GM18499 (cell line): ENCODE data around the gene LRRC42.
"Not testable (repeated sequence)": the region's sequence is repeated elsewhere in the genome, so short reads cannot be mapped to it uniquely, and the experiment has no call there.

Source experiments
- ATAC-seq: cut with Tn5 transposase; IDR thresholded peaks from one replicate; pipeline ENCODE4 v1.9.1; 2021; ENCODE audit warnings: moderate number of reproducible peaks; ENCODE audit not compliant: insufficient read depth, unreplicated experiment

LRRC42 gene

DNA sequence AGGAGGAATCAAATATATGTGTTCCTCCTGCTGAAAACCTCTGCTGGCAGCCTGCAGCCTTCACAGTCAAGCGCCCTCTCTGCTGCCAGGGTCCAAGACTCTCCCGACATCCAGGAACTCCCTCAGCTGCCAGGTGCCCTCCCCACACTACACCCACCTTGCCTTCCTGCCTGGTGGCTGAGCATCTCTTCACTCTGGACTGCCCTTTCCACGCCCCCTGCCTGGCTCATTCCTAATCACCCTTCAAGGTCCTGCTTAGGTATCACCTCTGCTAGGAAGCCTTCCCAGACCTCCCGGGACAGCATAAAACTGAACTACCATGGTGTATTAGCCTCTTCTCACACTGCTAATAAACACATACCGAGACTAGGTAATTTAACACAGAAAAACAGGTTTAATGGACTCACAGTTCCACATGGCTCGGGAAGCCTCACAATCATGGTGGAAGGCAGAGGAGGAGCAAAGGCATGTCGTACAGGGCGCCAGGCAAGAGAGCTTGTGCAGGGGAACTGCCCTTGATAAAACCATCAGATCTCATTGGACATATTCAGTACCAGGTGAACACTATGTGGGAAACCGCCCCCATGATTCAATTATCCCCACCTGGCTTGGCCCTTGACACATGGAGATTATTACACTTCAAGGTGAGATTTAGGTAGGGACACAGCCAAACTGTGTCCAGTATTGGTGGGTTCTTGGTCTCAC is 56.5 kb downstream of the LRRC42 start:
- ATAC-seq = no peak

DNA sequence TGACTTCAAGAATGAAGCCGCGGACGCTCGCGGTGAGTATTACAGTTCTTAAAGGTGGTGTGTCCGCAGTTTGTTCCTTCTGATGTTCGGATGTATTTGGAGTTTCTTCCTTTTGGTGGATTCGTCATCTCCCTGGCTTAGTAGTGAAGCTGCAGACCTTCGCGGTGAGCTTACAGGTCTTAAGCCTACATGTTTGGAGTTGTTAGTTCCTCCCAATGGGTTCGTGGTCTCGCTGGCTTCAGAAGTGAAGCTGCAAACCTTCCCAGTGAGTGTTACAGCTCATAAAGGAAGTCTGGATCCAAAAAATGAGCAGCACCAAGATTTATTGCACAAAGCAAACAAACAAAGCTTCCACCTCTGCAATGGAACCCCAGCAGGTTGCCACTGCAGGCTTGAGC is 57.1 kb downstream of the LRRC42 start:
- no peak for ATAC-seq

DNA sequence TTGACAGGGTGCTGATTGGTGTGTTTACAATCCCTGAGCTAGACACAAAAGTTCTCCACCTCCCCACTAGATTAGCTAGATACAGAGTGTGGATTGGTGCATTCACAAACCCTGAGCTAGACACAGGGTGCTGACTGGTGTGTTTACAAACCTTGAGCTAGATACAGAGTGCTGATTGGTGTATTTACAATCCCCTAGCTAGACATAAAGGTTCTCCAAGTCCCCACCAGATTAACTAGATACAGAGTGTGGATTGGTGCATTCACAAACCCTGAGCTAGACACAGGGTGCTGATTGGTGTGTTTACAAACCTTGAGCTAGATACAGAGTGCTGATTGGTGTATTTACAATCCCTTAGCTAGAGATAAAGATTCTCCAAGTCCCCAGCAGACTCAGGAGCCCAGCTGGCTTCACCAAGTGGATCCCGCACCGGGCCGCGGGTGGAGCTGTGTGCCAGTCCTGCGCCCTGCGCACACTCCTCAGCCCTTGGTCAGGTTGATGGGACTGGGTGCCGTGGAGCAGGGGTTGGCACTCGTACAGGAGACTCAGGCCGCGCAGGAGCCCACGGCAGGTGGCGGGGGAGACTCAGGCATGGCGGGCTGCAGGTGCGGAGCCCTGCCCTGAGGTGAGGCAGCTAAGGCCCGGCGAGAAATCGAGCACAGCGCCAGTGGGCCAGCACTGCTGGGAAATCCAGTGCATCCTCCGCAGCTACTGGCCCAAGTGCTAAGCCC is 57.8 kb downstream of the LRRC42 start:
- ATAC-seq = not testable (repeated sequence)

DNA sequence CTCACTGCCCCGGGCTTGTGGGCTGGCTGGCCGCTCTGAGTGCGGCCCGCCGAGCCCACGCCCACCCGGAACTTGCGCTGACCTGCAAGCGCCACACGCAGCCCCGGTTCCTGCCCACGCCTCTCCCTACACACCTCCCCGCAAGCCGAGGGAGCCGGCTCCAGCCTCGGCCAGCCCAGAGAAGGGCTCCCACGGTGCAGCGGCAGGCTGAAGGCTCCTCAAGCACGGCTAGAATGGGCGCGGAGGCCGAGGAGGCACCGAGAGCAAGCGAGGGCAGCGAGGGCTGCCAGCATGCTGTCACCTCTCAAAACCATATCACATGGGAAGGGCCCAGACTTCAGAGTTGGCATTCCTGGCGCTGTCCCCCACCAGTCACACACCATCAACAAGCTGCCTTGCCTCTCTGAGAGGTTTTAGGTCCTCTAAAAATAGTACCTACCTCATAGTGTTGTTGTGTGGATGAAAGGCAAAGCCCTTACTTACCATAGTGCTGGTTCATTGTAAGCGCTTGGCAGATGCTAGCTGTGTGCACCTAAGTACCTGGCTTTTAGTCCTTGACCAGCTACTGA is 58.4 kb downstream of the LRRC42 start:
- ATAC-seq = no peak

DNA sequence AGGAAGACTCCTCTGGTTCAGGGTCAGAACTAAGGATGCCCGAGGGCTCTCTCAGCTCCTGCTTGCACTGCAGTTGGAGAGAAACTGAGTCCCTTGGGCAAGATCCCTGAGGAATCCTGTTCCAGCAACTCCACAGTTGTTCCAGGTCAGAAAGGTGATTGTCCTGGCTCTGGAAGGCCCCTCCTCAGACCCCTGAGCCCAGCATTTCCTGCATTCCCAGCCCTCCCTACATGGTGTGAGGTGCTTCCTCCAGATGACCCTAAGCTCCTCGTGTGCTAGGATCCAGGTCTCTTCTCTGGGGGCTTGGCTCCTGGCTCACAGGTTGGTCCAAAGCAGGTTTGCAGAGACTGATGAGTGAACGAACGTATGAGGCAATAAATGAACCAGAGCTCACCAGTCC is 60.4 kb downstream of the LRRC42 start:
- no peak for ATAC-seq

DNA sequence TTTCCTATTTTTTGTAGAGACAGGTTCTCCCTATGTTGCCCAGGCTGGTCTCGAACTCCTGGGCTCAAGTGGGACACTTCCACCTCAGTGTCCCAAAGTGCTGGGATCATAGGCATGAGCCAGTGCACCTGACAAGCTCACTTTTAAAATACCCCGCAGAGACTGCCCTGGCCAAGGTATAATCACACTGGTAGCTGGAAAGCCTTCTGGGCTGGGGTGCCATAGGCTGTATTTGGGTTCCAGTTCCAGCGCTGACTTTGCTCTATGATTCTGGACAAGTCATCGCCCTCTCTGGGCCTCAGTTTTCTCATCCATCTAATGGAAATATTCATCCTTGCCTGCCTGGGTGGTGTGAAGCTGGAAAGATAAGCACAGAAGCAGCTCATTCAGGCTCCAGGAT is 61.5 kb downstream of the LRRC42 start:
- ATAC-seq = no peak

DNA sequence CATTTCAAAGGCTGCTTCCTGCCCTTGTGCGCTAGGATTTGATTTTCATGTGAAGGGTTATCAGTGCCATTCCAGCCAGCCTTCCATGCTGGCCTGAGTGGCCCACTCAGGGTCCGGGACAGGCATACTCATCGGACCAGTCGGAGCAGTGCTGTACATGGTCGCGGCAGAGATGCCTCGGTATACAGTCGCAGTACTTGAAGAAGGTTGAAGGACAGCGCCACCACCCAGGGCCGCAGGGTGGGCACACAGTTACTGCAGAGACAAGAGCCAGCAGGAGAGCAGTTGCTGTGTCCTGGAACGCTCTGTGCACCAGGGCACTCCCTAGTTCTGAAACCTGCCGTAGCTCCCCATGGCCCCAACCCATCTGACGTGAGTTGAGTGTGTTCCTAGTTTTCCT is 62.7 kb downstream of the LRRC42 start:
- no peak for ATAC-seq

DNA sequence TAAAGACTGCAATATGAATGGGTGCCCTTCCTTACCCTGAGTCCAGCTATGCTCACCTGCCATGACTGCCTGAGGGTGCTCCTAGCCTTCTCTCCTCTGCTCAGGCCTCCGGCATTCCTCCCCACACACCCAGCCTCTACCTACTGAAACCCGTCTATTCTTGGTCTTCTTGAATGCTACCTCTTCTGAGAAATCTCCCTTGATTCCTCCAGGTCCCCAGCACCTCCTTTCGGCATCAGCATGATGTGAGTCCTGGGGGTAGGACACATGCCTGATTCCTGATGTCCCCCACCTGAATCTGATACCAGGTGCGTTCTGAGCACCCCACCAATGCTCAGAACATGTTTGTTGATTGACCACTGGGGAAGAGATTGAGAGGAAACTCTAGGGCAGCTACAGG is 63.3 kb downstream of the LRRC42 start:
- ATAC-seq = no peak

DNA sequence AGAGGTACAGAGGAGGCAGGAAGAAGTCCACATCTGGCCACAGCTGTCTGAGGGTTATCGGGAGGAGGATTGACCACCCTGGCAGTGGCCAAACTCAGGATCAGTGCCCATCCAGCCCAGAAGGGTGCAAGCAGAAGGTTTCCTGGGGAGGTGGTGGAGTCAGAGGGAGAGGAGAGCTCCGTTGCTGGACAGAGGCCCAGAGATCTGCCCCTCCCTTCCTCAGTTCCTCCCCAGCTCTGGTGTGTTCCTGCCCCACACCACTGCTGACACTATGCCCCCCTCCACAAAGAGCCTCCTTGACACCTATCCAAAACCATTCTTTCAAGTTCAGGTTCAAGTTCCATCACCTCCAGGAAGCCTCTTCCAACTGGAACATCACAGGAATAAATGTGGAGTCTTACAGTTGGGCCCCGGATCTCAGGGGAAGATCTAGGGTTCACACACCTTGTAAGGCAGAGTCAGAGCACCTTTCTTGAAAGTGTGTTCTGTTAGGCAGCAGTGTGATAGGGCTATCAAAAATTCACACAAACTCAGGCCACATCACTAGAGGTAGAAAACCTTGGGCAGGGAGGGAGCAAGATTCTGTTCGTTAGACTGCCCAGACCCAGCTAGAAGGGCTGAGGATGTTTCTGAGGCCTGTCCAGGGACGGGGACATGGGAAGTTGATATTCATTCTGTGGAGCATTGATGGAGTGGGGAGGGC is 64.4 kb downstream of the LRRC42 start:
- ATAC-seq = no peak

DNA sequence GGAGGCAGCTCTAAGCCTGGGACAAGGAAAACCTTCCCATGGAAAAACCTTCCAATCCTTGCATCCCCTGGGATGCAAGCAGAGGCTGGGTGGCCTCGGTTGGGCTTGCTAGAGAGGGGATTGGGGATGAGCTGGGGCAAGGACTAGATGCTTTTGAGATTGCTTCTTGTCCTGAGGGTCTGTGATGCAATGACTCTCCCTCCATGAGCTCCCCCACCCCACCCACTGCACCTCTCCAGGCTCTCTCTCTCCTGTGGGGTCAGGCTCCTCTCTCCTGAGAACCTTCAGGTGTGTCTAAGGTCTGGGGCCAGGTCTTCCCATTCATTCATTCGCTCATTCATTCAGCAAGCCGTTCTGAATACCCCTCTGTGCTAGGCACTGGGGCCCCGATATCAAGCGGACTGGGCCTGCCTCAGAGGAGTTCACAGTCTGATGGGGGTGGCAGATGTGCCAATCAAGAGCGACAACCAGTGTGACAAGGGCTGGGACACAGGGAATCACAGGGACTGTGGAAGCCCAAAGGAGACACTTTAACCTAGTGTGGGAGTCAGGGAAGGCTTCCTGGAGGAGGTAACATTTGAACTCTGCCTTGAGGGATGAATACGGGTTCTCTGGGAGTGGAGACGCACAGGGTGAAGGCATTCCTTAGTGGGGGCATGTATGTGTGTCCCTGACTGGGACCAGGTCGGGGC is 65.3 kb downstream of the LRRC42 start:
- ATAC-seq = no peak

DNA sequence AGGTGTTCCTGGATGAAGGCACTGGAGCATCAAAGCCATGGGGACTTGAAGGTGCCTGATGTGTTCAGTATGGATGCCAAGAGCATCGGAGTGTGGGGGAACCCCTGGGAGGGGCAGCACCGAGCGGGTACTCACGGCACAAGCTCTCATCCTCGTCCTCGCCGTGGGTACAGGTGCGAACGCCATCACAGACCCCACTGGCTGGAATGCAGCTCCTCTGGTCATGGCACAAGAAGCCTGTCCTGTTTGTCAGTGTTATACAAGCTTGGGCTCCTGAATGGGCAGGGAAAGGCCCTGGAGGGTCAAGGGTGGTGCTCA is 65.8 kb downstream of the LRRC42 start:
- ATAC-seq = no peak

DNA sequence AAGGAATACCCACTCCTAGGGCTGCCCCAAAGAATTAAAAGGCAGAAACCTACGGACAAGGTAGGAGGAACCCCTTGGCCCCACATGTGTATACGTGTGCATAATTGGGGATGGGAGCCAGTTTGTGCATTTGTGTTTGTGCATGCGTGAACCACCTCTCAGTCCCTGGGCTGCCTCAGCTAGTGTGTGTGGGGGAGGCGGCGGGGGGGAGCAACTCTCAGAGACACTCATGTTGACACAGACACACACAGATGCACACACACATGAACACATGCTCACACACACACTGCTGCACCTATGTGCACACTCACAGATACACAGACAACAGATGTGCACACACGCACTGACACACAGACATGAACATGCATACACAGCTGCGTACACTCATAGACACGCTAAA is 66.7 kb downstream of the LRRC42 start:
- no peak for ATAC-seq

DNA sequence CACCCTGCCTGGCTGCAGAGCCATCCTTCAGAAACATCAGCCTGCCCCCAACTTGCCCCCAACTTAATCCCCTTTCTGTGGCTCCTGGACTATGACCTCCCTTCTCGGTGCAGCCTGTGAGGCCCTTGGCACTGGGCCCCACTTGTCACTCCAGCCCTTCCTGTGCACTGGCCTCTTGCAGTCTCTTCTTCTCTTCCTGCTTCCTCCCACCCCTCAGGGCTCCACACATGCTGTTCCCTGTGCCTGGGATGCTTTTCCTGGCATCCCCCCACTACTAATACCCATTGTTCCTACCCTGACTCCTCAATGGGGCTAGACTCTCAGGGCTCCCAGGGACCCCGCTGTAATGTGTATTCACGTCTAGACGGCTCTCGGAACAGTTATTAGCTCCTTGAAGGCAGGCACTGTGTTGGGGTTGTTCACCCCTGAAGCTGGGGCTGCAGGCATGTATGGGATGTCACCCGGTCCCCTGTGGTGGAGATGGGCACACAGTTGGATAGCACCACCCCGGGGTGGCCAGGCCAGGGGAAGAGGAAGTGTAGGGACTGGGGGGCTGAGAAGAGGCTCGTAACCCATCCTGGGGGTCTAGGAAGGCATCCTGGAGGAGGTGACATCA is 67.4 kb downstream of the LRRC42 start:
- ATAC-seq = no peak

DNA sequence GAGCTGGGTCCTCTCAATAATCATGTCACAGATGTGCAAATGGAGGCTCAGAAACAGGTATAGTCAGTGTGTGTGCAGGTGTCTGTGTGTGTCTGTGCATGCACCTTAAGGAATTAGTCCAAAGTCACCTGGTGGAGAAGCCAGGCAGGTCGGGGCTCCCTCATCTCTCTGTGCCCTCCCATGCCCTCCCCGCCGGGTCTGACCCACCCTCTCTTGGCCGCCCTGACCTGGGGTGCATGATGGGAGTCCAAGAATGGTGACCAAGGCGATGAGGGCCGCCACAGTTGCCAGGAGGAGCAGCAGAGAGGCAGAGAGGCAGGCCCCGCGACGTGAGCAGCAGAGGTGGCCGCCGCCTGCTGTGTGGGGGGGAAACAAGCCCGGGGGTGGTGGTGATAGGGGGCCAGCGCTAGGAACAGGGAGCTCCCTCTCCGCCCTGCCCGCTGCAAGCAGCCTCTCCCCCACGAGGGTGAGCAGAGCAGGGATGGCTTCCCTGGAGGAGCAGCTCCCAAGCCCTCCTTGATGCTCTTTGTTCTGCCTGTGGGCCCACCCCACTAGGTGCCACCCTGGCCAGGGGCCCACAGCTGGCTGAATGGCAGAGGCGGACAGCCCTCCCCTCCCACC is 68.0 kb downstream of the LRRC42 start:
- no peak for ATAC-seq

DNA sequence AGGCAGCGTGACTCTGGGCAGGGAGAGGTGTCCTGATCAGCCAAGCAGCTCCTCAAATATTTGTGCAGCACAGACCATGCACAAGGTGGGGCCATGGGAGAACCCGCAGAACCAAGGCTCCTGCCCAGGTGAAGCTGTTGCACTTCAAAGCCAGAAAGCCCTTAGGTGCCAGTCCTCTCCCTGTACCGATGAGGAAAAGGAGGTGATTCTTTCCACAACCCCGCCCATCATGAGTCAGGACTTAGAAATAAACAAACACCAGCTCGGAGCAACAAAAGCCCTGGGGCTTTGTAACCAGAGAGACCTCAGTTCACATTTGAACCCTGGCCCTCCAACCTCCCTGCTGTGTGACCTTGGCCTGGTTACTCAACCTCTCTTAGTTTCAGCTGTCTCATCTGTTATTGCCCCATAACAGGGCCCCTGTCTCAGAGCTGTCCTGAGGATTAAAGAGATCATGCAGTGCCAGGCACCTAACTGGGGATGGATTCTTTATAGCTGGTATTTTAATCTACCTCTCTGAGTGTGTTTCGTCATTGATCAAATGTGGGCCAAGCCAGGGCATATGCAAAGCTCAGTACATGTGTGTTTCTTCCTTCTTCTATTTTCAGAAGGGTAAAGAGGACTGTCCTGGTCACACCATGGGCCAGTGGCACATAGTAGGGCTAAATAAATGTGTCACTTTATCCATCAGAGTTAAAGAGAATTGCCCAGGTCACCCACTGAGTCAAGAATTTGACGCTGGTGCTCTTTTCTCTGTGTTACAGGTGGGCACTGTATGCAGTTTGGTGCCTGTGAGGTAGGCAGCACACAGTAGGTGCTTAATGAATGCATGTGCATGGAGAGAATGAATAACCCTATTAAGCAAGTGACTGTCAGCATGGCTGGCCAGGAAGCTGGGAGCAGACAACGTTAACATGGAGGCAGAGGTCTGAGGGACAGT is 70.5 kb downstream of the LRRC42 start:
- ATAC-seq = no peak
